HG02763 (cell line): ENCODE measurements around the gene ALK.

Source experiments
- ATAC-seq: cut with Tn5 transposase; IDR thresholded peaks from one replicate; pipeline ENCODE4 v1.9.1; 2021; ENCODE audit warnings: mild to moderate bottlenecking, moderate library complexity; ENCODE audit not compliant: unreplicated experiment

The ALK gene

DNA sequence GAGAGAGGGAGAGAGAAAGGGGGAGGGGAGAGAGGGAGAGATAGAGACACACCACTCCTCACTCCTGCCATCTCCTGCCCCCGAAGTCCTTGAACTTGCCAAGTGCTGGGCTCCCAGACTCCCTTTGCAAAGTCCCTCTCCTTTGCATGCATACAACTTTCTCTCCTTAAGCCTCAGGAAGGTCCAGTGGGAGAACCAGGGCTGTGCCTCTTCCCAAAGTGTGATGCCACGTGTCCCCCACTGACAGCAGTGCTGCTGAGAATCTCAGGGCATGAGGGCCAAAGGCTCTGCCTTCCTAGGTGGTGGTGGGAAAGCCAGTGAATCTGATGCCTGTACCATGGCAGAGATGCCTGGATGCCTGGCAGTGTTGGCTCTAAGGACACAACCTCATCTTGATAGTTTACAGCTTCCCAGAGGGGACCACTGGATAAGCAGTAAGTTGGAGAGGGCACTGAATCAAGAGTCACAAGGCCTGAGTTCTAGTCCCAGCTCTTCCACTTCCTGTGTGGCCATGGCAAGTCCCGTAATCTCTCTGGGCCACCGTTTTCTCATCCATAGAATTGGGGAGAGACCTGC lies 702.7 kb downstream of the ALK start:
- ATAC-seq: no peak

GRCh38 chr2:29218071-29218470 lies 703.3 kb downstream of the ALK start:
- no peak for ATAC-seq

GRCh38 chr2:29216609-29216909 lies 704.8 kb downstream of the ALK start:
- ATAC-seq: no peak

DNA sequence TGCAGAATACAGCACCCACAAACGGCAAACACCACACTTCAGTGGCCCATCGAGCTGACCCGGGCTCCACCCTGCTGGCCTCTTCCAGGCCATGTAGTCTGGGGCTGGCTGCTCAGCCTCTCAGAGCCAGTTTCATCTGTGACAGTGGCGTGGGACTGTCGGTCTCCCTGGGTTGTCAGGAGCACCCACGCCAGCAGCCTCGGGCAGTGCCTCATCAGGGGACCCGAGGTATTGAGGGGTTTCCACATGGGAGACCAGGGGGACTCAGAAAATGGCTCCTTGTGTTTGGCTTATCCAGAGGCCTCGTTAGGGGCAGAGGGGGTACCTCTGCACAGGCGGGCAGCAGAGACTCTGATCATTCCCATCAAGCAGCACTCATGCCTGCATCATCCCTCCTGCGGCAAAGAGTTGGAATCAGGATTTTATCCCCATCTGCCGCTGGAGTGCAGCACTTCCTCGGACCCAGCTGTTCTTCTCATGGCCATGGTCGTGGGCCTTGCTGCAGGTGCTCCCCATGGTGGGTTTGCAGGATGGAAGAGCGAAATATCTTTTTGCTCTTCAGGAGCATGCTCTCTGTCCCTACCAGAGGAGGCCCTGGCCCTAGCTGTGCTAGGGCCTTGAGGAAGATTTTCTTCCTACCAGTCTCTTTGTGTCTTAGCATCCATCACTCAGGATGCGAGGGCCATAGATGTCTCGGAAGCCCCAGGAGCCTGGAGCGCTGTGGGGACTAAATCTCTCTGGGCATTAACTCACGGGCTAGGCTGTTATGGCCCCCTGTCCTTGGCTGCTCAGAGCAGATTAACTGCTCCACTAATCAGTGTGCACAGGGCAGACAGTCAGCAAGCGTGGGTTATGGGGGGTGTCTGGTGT lies 705.4 kb downstream of the ALK start:
- ATAC-seq: no peak

DNA sequence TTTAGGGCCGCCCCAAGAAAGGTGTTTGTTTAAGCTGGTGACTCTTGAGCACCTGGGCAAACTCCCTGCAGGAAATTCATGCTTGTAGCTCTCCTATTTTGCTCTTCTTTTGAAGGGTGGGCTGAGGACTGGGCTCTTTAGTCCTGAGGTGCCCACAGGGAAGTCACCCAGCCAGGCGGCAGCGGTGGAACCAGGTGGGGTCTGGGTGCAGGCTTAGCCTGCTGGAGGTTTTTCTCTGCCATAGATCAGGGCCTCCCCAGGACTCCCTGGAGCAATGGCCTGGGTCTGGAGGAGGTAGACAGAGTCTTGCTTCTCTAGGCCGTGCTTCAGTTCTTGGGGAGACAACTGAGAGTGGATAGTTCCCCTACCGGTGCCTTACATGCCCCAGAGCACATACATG lies 706.3 kb downstream of the ALK start:
- ATAC-seq: no peak

GRCh38 chr2:29213888-29214291 lies 707.5 kb downstream of the ALK start:
- ATAC-seq: no peak

DNA sequence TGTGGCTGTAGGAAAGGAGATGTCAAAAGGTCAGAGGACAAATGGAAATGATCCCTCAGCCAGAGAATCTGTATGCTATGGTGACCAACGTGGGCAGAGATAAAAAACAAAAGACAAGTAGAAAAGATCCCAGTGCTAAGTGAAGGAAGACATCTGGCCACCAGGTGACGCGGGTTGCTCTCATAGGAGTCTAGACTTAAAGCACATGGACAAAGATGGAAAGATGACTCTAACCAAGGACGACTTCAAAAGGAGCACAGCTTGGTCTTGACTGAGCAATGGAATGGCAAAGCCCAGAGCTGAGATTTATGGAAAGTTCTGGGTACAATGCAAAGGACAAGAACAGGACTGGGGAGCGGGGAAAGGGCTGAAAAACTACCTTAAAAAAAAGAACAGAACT lies 709.4 kb downstream of the ALK start:
- ATAC-seq: no peak

DNA sequence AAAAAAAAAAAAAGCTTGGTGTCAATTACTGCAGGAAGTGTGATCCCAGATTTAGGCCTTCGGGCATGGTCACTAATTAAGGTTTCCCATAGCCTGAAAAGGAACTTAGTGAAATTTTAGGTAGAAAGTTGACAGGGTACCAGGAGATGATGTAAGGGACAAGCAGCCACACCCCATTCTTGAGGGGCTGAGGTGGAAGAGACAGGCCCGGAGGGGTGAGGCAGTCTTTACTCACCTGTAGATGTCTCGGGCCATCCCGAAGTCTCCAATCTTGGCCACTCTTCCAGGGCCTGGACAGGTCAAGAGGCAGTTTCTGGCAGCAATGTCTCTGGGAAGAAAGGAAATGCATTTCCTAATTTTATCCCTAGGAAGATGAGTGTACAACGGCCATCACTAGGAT lies 711.8 kb downstream of the ALK start:
- no peak for ATAC-seq

- no peak for ATAC-seq
Measured at GRCh38 chr2:29207352-29208148, 713.8 kb downstream of the ALK start.

- no peak for ATAC-seq
Measured at GRCh38 chr2:29206941-29207340, 714.4 kb downstream of the ALK start.

DNA sequence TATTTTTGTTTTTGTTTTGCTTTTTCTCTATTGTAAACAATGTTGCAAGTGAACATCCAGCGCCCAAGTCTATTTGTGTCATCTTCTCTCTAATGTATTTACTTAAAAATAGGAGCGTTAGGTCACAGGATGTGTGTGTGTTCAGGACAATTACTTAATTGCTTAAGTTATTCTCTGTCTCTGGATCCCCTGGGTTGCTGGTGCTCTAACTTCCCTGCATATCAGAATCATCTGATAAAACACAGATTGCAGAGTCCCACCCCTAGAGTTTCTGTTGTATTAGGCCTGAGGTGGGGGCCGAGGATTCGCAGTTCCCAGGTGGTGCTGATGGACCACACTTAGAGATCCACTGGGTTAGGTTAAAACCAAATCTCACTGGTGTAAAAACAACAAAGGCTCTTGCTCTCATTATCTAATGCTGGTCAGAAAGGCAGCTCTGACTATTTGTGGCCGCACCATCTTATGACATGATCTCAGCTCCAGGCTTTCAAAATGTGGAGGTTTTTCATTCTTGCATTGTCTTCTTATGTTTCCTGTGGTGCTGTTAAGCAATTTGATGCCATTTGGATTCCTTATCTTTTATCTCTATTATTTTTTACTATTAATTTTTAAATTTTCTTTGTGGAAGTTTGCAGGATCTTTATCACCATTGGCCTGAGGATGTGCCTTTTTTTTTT lies 718.4 kb downstream of the ALK start:
- no peak for ATAC-seq

DNA sequence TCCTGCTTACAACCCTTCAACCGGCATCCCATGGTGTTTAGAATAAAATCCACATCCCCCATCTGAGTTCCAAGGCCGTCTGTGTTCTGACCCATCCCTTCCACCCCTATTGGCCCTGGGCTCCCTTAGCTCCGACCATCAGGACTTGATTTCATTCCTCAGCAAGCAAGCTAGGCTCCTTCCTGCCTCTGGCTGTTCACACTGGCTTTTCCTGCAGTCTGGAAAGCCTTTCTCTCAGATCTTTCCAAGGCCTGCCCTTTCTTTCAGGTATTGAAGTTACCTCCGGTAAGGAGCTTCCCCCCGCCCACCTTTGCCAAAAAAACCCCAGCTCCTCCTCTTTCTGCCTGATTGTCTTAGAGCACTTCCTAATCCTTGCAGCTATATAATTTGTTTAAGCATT lies 719.4 kb downstream of the ALK start:
- no peak for ATAC-seq

- ATAC-seq: no peak
Measured at GRCh38 chr2:29196792-29197788, 724.3 kb downstream of the ALK start.

GRCh38 chr2:29195796-29196195 lies 725.6 kb downstream of the ALK start:
- ATAC-seq: no peak

- ATAC-seq: no peak
Measured at GRCh38 chr2:29193681-29194080, 727.7 kb downstream of the ALK start.

DNA sequence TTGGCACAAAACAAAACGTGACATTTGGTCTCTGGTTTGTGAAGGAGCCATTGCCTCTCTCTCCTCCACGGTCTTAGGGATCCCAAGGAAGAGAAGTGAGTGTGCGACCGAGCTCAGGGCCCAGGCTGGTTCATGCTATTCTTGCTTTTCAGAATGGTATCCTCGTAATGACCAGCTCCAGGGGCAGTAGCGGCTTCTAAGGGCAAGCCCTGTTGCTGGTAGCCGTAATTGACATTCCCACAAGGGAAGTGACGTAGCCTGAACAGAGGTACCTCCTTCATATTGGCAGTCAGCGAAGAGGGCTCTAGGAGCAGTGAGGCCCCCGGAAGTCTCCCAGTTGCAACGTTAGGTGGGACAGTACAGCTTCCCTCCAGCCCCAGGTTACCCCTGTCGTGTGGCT lies 728.3 kb downstream of the ALK start:
- no peak for ATAC-seq

GRCh38 chr2:29192526-29192925 lies 728.9 kb downstream of the ALK start:
- no peak for ATAC-seq

DNA sequence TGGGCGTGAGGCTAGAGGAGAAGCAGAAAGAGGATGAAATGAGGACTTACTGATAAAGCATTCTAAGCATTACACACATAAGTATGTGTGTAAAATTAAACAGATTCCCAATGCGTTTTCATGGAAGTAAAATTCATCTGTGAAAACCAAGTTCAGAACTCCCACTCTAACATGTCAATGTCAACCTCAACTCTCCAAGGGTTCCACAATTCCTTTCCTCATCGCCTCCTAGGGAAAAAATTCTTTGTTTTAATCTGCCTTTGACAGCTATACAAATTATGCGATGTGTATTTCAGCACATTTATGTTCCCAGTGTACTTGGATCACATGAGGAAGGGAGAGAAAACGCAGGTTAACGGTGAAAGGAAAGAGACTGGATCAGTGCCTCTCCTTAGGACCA lies 729.6 kb downstream of the ALK start:
- no peak for ATAC-seq

- ATAC-seq: no peak
Measured at GRCh38 chr2:29189052-29189451, 732.3 kb downstream of the ALK start.

DNA sequence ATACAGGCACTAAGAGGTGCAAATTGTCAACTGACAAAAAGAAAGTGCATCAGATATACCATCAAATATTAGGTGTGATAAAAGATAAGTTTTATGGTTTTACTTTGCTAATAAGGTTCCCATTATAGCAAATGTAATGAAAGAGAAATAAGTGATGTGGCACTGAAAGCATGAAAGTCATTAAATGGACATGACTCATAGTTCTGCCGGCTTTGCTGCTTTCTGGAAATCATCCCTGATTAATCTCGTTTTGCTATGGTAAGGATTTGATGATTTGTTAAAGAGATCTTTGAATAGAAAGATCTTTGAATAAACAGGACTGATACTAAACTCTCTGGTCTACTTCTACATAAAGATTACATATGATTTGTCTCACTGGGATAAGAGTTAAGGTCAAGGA lies 733.5 kb downstream of the ALK start:
- no peak for ATAC-seq
